Frontal cortex (tissue), 4 donors: Measurements from ENCODE around the gene FKRP. TPM values are rescaled to one million over a fixed set of nuclear protein-coding genes. Genes with fewer than 3 reads are reported as not detected.
"Not testable (repeated sequence)": the region's sequence is repeated elsewhere in the genome, so short reads cannot be mapped to it uniquely, and the experiment has no call there.

ENCODE experiments used
- DNase-seq, 2 donors: peaks; one replicate each; pipeline ENCODE4 v3.0.0; 2012; ENCODE audit warnings: low spot score in 2 of 2
- FAIRE-seq: peaks from 2 replicates; lab custom pipeline; 2012; peaks lifted over from hg19 to GRCh38; lab: Jason Lieb, UNC
- total RNA-seq: library from RNA; depleted of rRNA; stranded (reverse); fragments of >200 nt; gene quantifications from one replicate; pipeline ENCODE4 v1.2.3, GENCODE V29; 2014
- donor health status: control.
- donor health status: control.
- donor health status: control.

The FKRP gene, protein sequence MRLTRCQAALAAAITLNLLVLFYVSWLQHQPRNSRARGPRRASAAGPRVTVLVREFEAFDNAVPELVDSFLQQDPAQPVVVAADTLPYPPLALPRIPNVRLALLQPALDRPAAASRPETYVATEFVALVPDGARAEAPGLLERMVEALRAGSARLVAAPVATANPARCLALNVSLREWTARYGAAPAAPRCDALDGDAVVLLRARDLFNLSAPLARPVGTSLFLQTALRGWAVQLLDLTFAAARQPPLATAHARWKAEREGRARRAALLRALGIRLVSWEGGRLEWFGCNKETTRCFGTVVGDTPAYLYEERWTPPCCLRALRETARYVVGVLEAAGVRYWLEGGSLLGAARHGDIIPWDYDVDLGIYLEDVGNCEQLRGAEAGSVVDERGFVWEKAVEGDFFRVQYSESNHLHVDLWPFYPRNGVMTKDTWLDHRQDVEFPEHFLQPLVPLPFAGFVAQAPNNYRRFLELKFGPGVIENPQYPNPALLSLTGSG
- total RNA-seq, result 12.6 TPM

DNA sequence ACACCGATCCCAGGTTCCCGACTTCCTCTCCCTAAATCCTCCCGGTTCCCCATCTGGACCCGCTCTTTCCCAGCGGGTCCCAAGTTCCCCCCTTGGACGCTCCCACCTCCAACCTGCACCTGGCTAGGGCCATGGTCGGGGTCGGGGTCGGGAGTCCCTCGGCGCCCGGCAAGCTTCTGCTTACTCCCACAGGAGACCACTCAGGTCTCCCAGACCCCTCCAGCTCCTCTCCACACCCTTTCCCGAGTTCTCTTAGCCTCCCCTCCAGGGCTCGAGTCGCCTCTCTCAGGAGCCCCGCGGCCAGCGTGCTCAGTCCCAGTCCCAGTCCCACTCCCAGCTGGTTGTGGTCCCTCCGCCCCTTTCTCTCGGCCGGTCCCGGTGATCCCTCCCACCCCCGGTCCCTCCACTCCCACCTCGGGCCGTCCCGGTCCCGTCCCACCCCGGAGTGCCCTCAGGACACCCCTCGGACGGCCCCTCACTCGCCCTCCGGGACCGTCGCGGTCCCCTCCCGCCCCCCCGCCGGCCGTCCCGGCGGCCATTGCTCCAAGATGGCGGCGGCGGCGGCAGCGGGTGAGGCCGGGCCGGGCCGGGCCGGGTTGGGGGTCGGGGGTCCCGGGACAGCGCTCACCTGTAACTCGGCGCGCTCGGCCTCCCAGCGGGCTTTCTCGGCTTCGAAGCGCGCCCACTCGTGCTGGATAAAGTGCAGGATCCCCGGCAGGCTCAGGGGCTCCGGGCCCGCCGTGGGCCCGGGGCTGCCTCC lies at the start of gene FKRP:
Gene FKRP (plus strand): TSS at position 537 of the 760 bp plus-strand sequence. CDS start 9,394 bp downstream, outside the sequence.
- FAIRE-seq (no peak), DNase-seq (peak in 1 of 2 donors; percentile 77)

DNA sequence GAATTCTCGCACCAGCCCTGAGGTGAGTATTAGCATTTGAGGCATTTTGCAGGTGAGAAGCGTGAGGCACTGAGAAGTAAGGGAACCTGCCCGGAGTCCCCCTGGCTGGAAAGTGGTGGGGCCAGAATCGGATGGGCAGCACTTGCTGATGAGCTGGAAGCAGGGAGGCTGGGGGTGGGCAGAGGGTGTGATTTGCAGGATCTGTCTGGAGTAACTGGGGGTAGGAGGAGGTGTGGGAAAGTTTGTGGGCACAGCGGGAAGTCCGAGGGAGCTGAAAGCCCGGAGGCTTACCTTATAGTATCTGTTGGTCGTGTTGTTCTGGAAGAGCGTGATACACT lies 49.0 kb upstream of the FKRP start:
- FAIRE-seq (no peak), DNase-seq (no peak)

DNA sequence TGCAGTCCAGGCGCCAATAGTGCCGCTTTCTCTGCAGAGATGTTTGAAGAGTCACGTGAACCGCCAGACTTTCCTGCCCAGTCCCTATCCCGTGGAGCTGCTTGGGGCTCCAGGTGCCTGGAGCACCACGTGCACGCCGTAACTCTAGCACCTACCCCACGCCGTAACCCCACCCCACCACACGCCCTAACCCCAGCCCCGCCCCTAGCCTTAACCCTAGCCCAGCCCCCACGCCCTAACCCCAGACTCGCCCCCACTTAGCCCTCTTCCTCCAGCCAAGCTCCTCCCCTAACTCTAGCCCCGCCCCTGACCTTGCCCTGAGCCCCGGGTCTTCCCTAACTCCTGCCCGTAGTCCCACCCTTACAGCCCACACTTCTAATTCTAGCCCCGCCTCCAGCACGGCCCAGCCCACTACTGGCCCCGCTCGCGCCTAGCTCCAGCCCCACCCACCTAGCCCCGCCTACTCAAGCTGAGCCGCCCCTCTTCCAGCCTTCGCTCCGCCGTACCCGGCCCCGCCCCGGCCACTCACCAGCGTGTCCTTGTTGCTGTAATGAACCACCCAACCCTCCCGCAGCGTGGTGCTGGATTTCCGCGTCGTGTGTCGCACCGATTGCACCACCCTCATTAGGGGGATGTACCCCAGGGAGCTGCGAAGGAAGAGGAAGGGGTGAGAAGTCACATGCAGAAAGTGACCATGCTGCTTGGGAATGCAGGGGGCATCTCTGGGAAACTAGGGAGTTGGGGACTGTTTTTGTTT lies 48.5 kb upstream of the FKRP start:
- DNase-seq (peak; percentile 52 to 87), FAIRE-seq (no peak)

DNA sequence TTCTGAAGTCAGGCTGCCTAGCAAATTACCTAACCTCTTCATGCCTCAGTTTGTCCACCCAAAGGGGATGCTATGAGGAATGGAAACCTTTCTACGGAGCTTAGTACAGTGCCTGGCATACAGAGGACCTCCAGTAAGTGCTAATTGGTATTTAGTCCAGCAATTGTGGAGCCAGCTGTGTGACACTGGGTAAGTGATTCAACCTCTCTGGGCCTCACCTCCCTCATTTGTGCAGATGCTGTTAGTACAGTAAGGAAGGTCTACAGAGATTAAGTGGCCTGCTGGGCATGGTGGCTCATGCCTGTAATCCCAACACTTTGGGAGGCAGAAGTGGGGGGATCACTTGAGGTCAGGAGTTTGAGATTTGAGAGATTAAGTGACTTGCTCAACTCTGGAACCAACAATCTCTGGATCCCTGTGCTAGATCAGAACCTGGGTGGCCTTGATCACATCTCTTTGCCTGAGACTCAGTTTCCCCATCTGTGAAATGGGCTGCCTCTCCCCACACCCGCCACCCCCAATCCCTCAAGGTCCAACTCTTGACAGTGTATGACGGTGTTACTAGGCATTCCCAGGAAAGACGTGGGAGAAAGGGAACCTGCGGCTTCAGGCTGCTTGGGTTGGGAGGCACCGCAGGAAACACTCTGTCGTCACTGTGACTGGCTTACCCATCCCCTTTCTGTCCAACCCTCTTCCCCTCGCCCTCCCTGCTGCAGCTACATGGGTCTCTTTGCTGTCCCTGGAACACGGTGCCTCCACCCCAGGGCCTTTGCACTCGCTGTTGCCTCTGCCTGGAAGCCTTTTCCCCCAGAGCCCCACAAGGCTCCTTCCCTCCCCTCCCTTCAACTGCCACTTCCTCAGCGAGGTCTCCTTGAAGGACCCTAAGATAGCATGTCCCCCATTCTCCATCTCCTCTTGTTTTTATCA lies 47.2 kb upstream of the FKRP start:
- DNase-seq (no peak), FAIRE-seq (no peak)

DNA sequence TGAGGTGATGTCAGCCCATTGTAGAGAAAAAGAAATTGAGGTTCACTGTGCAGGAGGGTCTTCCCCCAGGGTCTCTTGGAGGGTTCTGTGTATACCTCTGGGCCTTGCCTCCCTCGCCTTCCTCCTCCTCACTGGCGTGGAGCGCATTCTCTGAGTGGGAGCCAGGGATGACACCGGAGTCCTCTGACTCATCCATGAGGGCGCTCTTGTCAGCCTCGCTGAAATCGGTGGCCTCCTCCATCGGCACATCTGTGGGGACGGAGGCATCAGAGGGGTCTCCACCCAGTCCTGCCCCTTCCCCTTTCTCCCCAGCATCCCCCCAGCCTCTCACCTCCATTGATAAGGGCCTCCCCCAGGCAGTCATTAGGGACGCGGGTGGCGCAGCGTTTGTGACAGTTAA lies 45.2 kb upstream of the FKRP start:
- DNase-seq (no peak), FAIRE-seq (no peak)

DNA sequence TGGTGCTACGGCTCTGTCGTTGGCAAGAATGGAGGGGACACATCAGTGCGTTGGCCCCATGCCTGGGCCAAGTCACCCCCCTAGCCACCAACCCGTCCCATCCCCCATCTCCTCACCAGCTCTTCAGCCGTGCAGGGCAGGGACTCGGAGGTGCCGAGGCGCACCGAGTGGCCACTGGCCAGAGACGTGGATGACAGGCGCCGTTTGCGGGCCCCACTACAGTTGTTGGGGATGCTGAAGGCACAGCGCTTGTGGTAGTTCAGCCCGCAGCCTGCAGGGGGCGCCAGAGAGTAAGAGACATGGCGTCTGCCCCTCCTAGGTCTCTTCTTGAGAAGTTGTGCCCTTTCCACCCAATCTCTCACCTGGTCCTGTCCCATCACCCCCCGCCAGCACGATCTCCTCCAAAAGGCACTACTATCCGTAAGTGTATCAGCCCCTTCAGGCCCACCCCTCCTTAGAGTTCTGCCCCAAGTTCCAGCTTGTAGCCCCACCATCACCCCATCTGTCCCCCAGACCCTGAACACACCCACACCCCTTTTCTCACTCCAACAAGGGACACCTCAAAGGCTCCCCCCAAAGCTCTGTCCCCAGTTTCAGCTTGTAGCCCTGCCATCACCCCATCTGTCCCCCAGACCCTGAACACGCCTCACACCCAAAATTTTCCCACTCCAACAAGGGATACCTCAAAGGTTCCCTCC lies 41.3 kb upstream of the FKRP start:
- FAIRE-seq, result no peak

DNA sequence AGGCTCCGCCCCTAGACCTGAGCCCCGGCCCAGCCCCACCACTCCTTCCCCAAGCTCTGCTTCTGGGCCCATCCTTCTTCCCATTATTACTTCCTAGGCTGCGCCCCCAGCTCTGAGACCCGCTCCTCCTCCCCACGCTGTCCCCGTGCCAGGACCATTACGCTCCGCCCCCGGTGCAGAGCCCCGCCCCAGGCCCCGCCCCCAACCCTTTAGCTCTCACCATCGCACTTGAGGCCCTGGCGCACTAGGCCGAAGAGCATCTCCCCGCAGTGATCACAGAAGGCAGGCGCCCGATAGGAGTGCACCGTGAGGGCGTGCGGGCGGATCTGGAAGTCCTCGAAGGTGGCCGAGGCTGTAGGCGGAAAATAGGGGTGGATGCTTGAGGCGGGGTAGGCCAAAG lies 35.2 kb upstream of the FKRP start:
- FAIRE-seq (no peak), DNase-seq (no peak)

More for the DNA sequence above, 41.3 kb upstream of the FKRP start:
- DNase-seq, result peak in 1 of 2 donors; percentile 81

DNA sequence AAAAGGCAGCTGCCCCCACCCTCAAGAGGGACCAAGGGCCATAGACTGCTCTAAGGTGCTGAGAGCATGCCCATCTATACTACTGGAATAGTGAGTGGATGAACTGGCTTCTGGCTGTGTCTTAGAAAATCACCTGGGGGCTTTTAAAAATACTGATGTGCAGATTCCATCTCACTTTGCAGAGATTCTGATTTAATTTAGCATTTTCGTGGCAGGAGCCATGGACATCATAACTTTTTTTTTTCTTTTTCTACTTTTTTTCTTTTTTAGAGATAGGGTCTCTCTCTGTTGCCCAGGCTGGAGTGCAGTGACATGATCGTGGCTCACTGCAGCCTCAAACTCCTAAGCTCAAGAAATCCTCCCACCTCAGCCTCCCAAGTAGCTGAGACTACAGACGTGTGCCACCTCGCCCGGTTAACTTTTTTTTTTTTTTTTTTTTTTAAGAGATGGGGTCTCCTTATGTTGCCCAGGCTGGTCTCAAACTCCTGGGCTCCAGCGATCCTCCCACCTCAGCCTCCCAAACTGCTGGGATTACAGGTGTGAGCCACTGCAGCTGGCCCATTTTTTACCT lies 33.0 kb upstream of the FKRP start:
- not testable (repeated sequence) for DNase-seq, FAIRE-seq

DNA sequence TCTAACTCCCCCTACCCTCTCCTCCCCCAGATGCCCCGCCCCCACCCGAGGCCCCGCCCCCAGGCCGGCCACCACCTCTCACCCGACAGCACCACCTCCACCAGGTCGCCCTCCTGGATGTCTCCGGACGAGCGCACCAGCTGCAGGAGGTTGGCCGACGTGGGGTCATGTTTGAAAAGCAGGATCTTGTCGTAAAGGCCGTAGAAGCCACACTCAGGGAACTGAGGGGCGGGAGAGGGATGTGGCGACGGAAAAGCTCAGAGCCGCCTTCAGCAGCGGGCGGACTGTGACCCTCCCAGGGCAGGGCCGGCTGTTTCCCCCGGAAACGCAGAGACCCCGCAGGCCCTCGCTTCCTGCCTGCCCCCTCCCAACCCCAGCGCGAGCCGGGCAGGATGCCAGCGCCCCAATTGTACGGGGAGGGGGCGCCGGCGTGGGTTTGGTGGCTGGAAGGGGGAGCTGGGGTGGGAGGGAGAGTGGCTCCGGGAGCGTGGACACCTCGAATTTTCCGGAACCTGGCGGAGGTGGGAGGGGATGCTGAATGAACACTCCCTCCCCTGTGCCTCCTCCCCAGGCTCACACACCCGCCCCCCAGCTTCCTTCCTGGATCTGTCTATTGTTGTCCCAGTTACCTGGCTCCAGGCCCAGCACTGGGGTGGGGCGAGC lies 31.9 kb upstream of the FKRP start:
- DNase-seq (peak; percentile 81 to 93), FAIRE-seq (no peak)

DNA sequence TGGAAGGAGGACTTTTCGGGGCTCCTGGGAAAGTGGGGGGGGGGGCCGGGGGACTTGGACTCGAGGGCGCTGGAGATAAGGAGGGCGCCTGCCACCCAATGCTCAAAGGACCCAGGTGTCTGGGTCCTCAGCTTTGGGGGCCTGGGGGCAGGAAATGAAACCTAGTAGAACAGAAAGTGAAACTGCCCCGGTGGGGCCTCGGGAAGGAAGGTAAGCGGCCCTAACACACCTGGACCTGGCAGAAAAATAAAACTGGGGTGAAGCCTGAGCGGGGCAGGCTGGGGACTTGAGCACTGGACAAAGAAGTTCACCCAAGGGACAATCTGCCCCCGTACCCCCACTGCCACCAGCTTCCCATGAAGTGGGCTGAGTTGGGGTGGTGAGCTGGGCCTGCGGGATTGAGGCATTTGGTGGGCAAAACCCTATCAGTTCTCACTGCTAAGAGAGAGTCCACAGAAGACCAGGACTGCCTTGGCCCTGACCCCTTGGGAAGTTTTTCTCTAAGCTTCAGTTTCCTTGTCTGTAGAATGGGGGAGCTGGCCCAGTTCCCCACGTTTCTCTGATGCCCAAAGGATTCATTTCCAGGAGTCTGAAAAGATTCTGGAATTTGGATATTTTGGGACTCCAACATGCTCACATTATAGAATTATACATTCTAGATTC lies 31.3 kb upstream of the FKRP start:
- DNase-seq, result no peak
- no peak for FAIRE-seq

DNA sequence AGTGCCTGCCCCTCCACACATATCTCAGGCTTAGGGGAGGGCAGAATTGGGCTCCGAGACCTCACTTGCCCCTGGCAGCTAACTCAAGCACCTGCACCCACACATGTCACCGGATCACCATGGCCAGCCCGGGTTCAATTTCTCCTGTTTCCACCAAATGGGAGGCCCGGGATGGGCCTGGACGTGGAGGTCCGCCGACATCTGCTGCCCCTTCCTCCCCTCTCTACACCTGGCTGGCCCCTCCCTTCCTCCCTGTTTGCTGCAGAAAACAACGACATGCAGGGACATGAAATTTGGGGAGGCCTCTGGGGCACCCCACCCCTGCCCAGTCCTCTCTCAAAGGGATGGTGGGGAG lies 30.3 kb upstream of the FKRP start:
- FAIRE-seq (no peak), DNase-seq (no peak)

DNA sequence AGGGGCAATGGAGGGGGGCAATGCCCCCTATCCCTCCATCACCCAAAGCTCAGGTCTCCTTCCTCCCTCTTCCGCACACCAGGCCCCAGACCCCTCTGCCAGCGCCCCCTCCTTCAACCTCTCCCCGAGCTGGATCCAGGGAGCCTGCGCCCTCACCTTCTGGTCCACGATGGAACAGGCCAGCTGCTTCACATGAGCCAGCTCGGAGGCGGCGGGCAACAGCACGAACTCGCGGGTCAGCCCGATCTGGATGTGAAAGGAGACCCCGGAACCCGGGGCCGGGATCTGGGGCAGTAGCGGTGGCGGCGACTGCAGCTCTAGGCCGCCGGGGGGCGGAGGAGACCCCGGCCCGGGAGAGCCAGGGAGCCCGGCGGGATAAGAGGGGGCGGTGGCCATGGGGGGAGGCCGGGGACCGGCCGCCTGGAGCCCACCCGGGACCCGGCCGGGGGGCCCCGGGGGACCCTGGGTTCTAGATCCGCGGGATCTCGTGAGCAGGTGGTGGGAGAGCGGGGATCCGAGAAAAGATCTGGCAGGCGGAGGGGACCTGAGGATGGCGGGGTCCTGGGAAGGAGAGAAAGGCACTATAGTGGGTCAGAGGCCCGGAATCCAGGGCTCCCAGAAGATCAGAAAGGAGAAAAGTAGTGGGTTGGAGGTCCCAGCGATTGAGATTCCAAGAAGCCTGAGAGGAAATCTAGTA lies 29.7 kb upstream of the FKRP start:
- FAIRE-seq, result no peak
- no peak for DNase-seq

DNA sequence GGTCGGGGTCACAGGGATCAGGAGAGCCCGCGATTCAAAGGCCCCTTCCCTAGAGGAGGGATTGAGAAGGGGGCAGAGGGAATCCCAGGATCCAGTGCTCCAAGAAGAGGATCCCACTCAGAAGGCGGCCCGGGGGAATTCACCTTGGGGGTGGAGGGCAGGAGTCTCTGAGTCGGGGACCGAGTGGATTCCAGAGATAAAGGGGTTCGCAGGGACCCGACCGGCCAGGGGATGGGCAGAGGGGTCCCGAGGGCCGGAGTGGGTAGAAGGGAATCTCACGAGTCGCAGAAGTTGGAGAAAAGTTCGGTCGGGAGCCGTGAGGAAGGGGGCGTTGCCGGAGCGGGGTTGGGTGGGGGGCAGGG lies 29.2 kb upstream of the FKRP start:
- FAIRE-seq (no peak), DNase-seq (no peak)

DNA sequence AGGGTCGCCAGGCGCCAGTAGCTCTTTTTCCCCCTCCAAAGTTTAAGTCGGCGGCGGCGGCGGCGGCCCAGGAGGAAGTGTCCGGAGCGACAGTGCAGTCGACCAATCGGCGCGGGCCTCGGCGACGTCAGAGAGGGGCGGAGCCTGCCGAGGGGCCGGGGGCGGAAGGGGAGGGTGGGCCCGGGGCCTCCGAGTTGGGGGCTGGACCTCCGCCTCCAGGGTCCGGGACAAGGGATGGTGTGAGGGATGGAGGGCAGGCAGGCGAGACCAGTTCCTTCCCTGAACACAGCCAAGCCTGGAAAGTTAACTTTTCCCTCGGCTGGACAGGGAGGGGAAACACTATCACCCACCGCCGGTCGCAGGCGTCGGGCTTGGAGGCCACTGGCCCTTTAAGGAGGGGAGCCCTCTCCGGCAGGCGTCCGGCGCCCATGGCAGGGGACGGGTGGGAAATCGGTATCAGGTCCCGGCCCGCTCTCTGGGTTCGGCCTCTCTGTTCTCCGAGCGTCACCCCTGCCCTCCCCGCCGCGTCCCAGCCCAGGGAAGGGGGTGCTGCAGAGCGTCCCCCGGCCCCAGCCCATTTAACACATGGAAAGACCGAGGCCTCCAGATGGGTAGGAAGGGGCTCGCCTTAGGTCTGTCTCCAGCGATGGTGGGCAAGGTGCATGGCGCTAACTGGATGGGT lies 28.7 kb upstream of the FKRP start, which contains the start of gene PRKD2:
Gene PRKD2 (minus strand): TSS at position 81 of the 682 bp plus-strand sequence. CDS start 744 bp downstream, outside the sequence.
- DNase-seq (peak; percentile 95), FAIRE-seq (no peak)

DNA sequence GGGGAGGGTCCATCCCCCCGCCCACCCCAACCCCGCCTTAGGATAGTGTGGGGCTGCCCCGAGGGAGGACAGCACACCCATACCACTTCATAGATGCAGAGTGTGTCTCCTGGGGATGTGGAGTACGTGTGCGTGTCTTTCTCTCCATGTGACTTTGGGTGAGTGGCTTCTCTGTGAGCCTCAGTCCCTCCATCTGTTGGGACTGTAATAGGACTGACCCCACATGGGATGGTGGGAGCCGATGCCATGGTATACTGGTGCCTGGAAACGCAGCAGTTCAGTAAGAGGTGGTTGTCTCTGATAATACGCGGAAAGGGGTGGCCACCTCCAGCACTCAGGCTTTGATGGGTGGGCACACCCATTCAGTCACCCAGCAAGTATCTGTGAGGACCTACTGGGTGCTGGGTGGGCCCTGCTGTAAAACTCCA lies 28.1 kb upstream of the FKRP start:
- no peak for DNase-seq
- no peak for FAIRE-seq
